GM10248 (cell line): ENCODE data around the gene NIPAL3.
"Not testable (repeated sequence)": the region's sequence is repeated elsewhere in the genome, so short reads cannot be mapped to it uniquely, and the experiment has no call there.

ENCODE experiments used
- CTCF ChIA-PET: fragments of 300-600 bp; sonication (Branson Sonifier 250); formaldehyde crosslinking; extraction: SDS; loops from one replicate; lab custom pipeline; 2021; ENCODE audit warnings: antibody characterized with exemption; lab: Yijun Ruan, JAX
- POLR2A ChIA-PET: fragments of 350-650 bp; sonication (Branson Sonifier 250); formaldehyde crosslinking; extraction: SDS; loops from one replicate; lab custom pipeline; 2020; ENCODE audit warnings: antibody characterized with exemption; lab: Yijun Ruan, JAX
- DNase-seq: peaks from one replicate; pipeline ENCODE4 v3.0.0; 2012; ENCODE audit errors: extremely low spot score
- CTCF ChIP-seq: IDR thresholded peaks from 2 replicates; pipeline ENCODE4 v1.5.1; 2012; ENCODE audit warnings: mild to moderate bottlenecking, low read depth; ENCODE audit errors: extremely low read depth, missing control alignments, control extremely low read depth

The NIPAL3 gene

GRCh38 chr1:24452922-24453485 lies 37.4 kb downstream of the NIPAL3 start:
- ChIA-PET CTCF (interaction anchor here (1.5 to 1.9 kb wide), 2 partner anchors 11 to 35 kb away, joined by 5 to 6 read pairs; no protein-coding TSS in a partner anchor), POLR2A (no interaction called here)
- DNase-seq, result no peak
- TF ChIP-seq CTCF, result no peak

GRCh38 chr1:24454673-24455072 lies 39.1 kb downstream of the NIPAL3 start:
- ChIA-PET CTCF (interaction anchor here (1.1 to 1.9 kb wide), 4 partner anchors 10 to 133 kb away, joined by 3 to 5 read pairs (median 3); no protein-coding TSS in a partner anchor), POLR2A (no interaction called here)
- no peak for TF ChIP-seq CTCF
- DNase-seq, result no peak

DNA sequence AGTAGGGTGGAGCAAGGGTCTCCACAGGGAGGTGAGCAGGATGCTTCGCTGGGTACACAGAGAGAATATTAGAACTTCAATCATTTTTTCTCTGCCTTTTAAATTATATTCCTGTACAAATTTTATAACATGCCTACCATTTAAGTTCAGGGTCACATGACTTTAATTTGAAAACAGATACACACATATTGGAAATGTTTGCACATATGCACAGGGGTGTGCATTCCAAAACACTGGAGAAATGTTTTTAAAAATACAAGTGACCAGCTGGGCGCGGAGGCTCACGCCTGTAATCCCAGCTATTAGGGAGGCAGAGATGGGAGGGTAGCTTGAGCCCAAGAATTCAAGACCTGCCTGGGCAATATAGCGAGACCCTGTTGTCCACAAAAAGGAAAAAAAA lies 39.7 kb downstream of the NIPAL3 start:
- no peak for TF ChIP-seq CTCF
- POLR2A ChIA-PET, result no interaction called here
- no peak for DNase-seq
- CTCF ChIA-PET, result interaction anchor here (1.2 kb wide), 1 partner anchor 132 kb away, joined by 3 read pairs; no protein-coding TSS in a partner anchor

DNA sequence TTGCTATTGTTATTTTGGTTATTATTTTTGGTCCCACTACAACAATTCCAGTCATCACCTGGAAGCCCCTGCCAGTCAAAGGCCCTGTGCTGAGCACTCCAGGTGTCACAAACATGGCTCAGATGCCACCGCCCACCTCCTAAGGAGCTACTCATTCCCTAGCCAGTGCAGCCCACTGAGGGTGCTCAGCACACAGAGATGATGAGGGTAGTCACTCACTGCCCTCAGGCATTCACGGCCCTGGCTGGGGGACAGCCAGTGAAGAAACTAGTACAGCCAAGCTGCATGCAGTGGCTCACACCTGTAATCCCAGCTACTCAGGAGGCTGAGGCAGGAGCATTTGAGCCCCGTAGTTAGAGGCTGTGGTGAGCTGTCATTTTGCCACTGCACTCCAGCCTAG lies 42.3 kb downstream of the NIPAL3 start:
- ChIA-PET CTCF (interaction anchor here (0.8 to 2.5 kb wide), 4 partner anchors 18 to 129 kb away, joined by 3 to 10 read pairs (median 3); partner anchors contain the start of gene NIPAL3), POLR2A (no interaction called here)
- no peak for DNase-seq
- no peak for TF ChIP-seq CTCF

- CTCF ChIA-PET, result interaction anchor here (1.1 to 2.5 kb wide), 5 partner anchors 8 to 44 kb away, joined by 3 to 10 read pairs (median 4); partner anchors contain the start of gene NIPAL3
- DNase-seq, result no peak
- no peak for TF ChIP-seq CTCF
- POLR2A ChIA-PET, result no interaction called here
Measured at GRCh38 chr1:24459551-24460266, 44.1 kb downstream of the NIPAL3 start.

DNA sequence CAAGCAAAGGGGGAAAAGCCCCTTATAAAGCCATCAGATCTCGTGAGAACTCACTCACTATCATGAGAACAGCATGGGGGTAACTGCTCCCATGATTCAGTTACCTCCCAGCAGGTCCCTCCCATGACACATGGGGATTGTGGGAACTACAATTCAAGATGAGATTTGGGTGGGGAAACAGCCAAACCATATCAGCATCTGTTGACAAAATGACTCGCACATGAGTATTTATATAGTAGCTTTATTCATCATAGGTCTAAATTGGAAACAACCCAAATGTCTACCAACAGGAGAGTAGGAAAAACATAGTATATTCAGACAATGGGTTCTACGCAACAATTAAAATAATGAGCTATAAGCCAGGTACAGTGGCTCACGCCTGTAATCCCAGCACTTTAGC lies 46.5 kb downstream of the NIPAL3 start:
- POLR2A ChIA-PET, CTCF ChIA-PET, DNase-seq: not testable (repeated sequence)
